PC-3 (cell line): ENCODE data around the gene KCNJ5. TPM values are rescaled to one million over a fixed set of nuclear protein-coding genes. Genes with fewer than 3 reads are reported as not detected.
A peak's percentile ranks its signal among the peaks of the same experiment; 100 is the strongest.

ENCODE experiments used
- ATAC-seq: fragments of 200-7000 bp; cut with Tn5 transposase; 2 replicates; pipeline ENCODE4 v1.9.1; 2020; ENCODE audit warnings: mild to moderate bottlenecking, moderate library complexity
- BruUV-seq: library from RNA; stranded (reverse); fragments of 400-500 nt; replicated peaks from 2 replicates; lab custom pipeline; 2021; lab: Mats Ljungman, UMichigan
- CTCF ChIA-PET: fragments of 300-600 bp; sonication (Branson Sonifier 250); formaldehyde crosslinking; loops from one replicate; lab custom pipeline; 2022; ENCODE audit warnings: antibody characterized with exemption; lab: Charles Lee
- POLR2A ChIA-PET: fragments of 300-600 bp; sonication (Branson Sonifier 250); formaldehyde crosslinking; loops from one replicate; lab custom pipeline; 2022; ENCODE audit warnings: antibody characterized with exemption; ENCODE audit not compliant: unreplicated experiment; lab: Charles Lee
- DNase-seq: peaks from one replicate; pipeline ENCODE4 v3.0.0-alpha.2; 2015
- H2AFZ ChIP-seq: fragments of 300-600 bp; sonication (generic); 2 replicates; pipeline ENCODE4 v1.6.0; 2016; ENCODE audit warnings: antibody characterized with exemption, low read length
- H3F3A ChIP-seq: fragments of 300-600 bp; sonication (generic); one replicate; pipeline ENCODE4 v1.6.0; 2017; ENCODE audit warnings: antibody characterized with exemption, low read length, control low read depth, mild to moderate bottlenecking; ENCODE audit not compliant: unreplicated experiment
- H3K27ac ChIP-seq: fragments of 300-600 bp; sonication (generic); 2 replicates; pipeline ENCODE4 v1.5.1; 2016; ENCODE audit warnings: mild to moderate bottlenecking, low read length
- H3K27me3 ChIP-seq: fragments of 300-600 bp; sonication (generic); 2 replicates; pipeline ENCODE4 v1.6.1; 2016; ENCODE audit warnings: low read length, mixed read lengths
- H3K36me3 ChIP-seq: fragments of 300-600 bp; sonication (generic); 2 replicates; pipeline ENCODE4 v1.6.1; 2016; ENCODE audit warnings: low read depth, mixed run types, low read length, mixed read lengths
- H3K4me1 ChIP-seq: fragments of 300-600 bp; sonication (generic); 2 replicates; pipeline ENCODE4 v1.5.1; 2016; ENCODE audit warnings: low read length; ENCODE audit not compliant: insufficient read depth
- H3K4me2 ChIP-seq: fragments of 300-600 bp; sonication (generic); 2 replicates; pipeline ENCODE4 v1.6.0; 2016; ENCODE audit warnings: low read length
- H3K4me3 ChIP-seq: fragments of 300-600 bp; sonication (generic); 2 replicates; pipeline ENCODE4 v1.5.1; 2016; ENCODE audit warnings: mild to moderate bottlenecking, low read length, mixed read lengths
- H3K79me2 ChIP-seq: fragments of 300-600 bp; sonication (generic); 2 replicates; pipeline ENCODE4 v1.6.1; 2017; ENCODE audit warnings: low read length, mixed read lengths
- H3K9ac ChIP-seq: fragments of 300-600 bp; sonication (generic); 2 replicates; pipeline ENCODE4 v1.6.0; 2016; ENCODE audit warnings: mild to moderate bottlenecking, low read length
- H3K9me2 ChIP-seq: fragments of 300-600 bp; sonication (generic); replicated peaks from 2 replicates; pipeline ENCODE4 v1.6.1; 2016; ENCODE audit warnings: mixed run types, low read length, mixed read lengths
- H3K9me3 ChIP-seq: fragments of 300-600 bp; sonication (generic); 2 replicates; pipeline ENCODE4 v1.6.1; 2016; ENCODE audit warnings: low read length, mixed read lengths
- H4K20me1 ChIP-seq: fragments of 300-600 bp; sonication (generic); 2 replicates; pipeline ENCODE4 v1.6.1; 2016; ENCODE audit warnings: low read length, mixed read lengths
- CTCF ChIP-seq: fragments of 300-600 bp; sonication (generic); conservative IDR thresholded peaks from 2 replicates; pipeline ENCODE4 v1.5.1; 2017; ENCODE audit warnings: antibody characterized with exemption, low read depth, mild to moderate bottlenecking, low read length
- EZH2 ChIP-seq: fragments of 300-600 bp; sonication (generic); IDR thresholded peaks from one replicate; pipeline ENCODE4 v1.6.1; 2017; ENCODE audit warnings: antibody characterized with exemption, mild to moderate bottlenecking, low read length; ENCODE audit not compliant: unreplicated experiment
- EZH2phosphoT487 ChIP-seq: fragments of 300-600 bp; sonication (generic); IDR thresholded peaks from 2 replicates; pipeline ENCODE4 v1.6.1; 2018; ENCODE audit warnings: mild to moderate bottlenecking, antibody characterized with exemption, low read length, borderline replicate concordance
- intact Hi-C: fragments of 100-400 bp; cut with micrococcal nuclease; formaldehyde crosslinking; loops from 2 replicates; pipeline ENCODE4 v1.9.0; 2023
- total RNA-seq: library from RNA; depleted of rRNA; stranded (reverse); fragments of >200 nt; gene quantifications from 2 replicates; pipeline ENCODE4 v1.2.3, GENCODE V29; 2014

The KCNJ5 gene
- total RNA-seq, 1 experiment from 2014 or later: not detected

- ATAC-seq: no peak
- H3F3A ChIP-seq: no peaks in the 10 kb centered on the region
- no peak for TF ChIP-seq EZH2phosphoT487
- TF ChIP-seq CTCF: no peak
- TF ChIP-seq EZH2: no peak
- peaks cover 14% of the 10 kb centered on the region for H3K4me1 ChIP-seq
- H3K9me3 ChIP-seq: no peaks in the 10 kb centered on the region
- no peaks in the 10 kb centered on the region for H3K36me3 ChIP-seq
- peaks cover 18% of the 10 kb centered on the region for H3K27me3 ChIP-seq
- H3K4me3 ChIP-seq: no peak overlapping the region
- no peaks in the 10 kb centered on the region for H3K79me2 ChIP-seq
- no peaks in the 10 kb centered on the region for H4K20me1 ChIP-seq
- ChIA-PET CTCF (no interaction called here), POLR2A (no interaction called here)
- H3K27ac ChIP-seq: no peak overlapping the region
- H3K9me2 ChIP-seq: no peaks in the 10 kb centered on the region
- no peak overlapping the region for H3K4me2 ChIP-seq
- H3K9ac ChIP-seq: no peak overlapping the region
- intact Hi-C loops: no loop called here
- no TSS peak for BruUV-seq
- H2AFZ ChIP-seq: no peak overlapping the region
- DNase-seq: peak; percentile 16
Observed at GRCh38 chr11:128910576-128910975, 19.4 kb downstream of the KCNJ5 start.

GRCh38 chr11:128911239-128911638, 20.1 kb downstream of the KCNJ5 start:
- ATAC-seq: no peak
- Histone ChIP-seq H3K4me1 (peaks cover 10% of the 10 kb centered on the region), H4K20me1 (no peaks in the 10 kb centered on the region), H3K4me2 (no peak overlapping the region), H3F3A (no peaks in the 10 kb centered on the region), H3K36me3 (no peaks in the 10 kb centered on the region), H2AFZ (no peak overlapping the region), H3K9ac (no peak overlapping the region), H3K4me3 (no peak overlapping the region), H3K79me2 (no peaks in the 10 kb centered on the region), H3K27me3 (peaks cover 18% of the 10 kb centered on the region), H3K9me3 (no peaks in the 10 kb centered on the region), H3K9me2 (no peaks in the 10 kb centered on the region), H3K27ac (no peak overlapping the region)
- DNase-seq: no peak
- intact Hi-C loops: no loop called here
- BruUV-seq: no TSS peak
- ChIA-PET CTCF (no interaction called here), POLR2A (no interaction called here)
- TF ChIP-seq EZH2 (no peak), CTCF (no peak), EZH2phosphoT487 (no peak)

GRCh38 chr11:128911701-128912100, 20.5 kb downstream of the KCNJ5 start:
- H3K4me1 ChIP-seq: peaks cover 8% of the 10 kb centered on the region; the same call in 1 of the 2 replicates
- H2AFZ ChIP-seq: no peak overlapping the region
- intact Hi-C loops: no loop called here
- no TSS peak for BruUV-seq
- no peaks in the 10 kb centered on the region for H3K36me3 ChIP-seq
- no peak overlapping the region for H3K4me3 ChIP-seq
- no peak overlapping the region for H3K4me2 ChIP-seq
- POLR2A ChIA-PET: no interaction called here
- TF ChIP-seq EZH2: no peak
- no peak for TF ChIP-seq CTCF
- no peak for TF ChIP-seq EZH2phosphoT487
- peaks cover 18% of the 10 kb centered on the region for H3K27me3 ChIP-seq
- no peaks in the 10 kb centered on the region for H3F3A ChIP-seq
- no peak overlapping the region for H3K27ac ChIP-seq
- no peak for ATAC-seq
- H3K9ac ChIP-seq: no peak overlapping the region
- no peaks in the 10 kb centered on the region for H3K9me3 ChIP-seq
- no peaks in the 10 kb centered on the region for H3K9me2 ChIP-seq
- no peak for DNase-seq
- H4K20me1 ChIP-seq: no peaks in the 10 kb centered on the region
- H3K79me2 ChIP-seq: no peaks in the 10 kb centered on the region
- CTCF ChIA-PET: no interaction called here
